Body of pancreas (tissue), 4 donors: ENCODE measurements around the gene CAPN2. TPM values are rescaled to one million over a fixed set of nuclear protein-coding genes. Genes with fewer than 3 reads are reported as not detected.

Experiments used
- ATAC-seq: fragments of 150-250 bp; one replicate; pipeline ENCODE4 v1.9.1; 2016
- DNase-seq, 4 donors: peaks; one replicate each; pipeline ENCODE4 v3.0.0-alpha.2; 2019
- H3K27ac ChIP-seq, 4 donors: fragments of 200-600 bp; sonication (generic); 1 replicate in 3 of 4; 2 replicates in 1 of 4; pipeline versions ENCODE4 v1.5.1 to v1.6.1; 2016 to 2019; ENCODE audit warnings: mild to moderate bottlenecking in 1 of 4, mixed read lengths in 1 of 4, moderate library complexity in 1 of 4
- H3K27me3 ChIP-seq, 2 donors: fragments of 200-600 bp; sonication (generic); one replicate each; pipeline ENCODE4 v1.6.0; 2016; ENCODE audit warnings: mild to moderate bottlenecking in 1 of 2
- H3K36me3 ChIP-seq, 2 donors: fragments of 200-600 bp; sonication (generic); replicated peaks in 1 of 2; 2 replicates each; pipeline ENCODE4 v1.5.1; 2016; ENCODE audit warnings: low read depth in 2 of 2; ENCODE audit not compliant: insufficient read depth in 1 of 2
- H3K4me1 ChIP-seq: fragments of 200-600 bp; sonication (generic); one replicate; pipeline ENCODE4 v1.6.0; 2016
- H3K4me3 ChIP-seq, 2 donors: fragments of 200-600 bp; sonication (generic); 1 replicate in 1 of 2; 2 replicates in 1 of 2; pipeline ENCODE4 v1.5.1; 2016 to 2019
- H3K9me3 ChIP-seq, 3 donors: fragments of 200-600 bp; sonication (generic); 1 replicate in 2 of 3; 2 replicates in 1 of 3; pipeline ENCODE4 v1.5.1; 2016
- POLR2A ChIP-seq, 3 donors: fragments of 450-650 bp; IDR thresholded peaks; one replicate each; pipeline ENCODE4 v1.6.1; 2016; ENCODE audit warnings: antibody characterized with exemption in 3 of 3, mild to moderate bottlenecking in 2 of 3
- WGBS, 2 donors: methylation state at CpG; one replicate each; pipeline ENCODE4 v1.1.5; 2017; 5-methylcytosine and 5-hydroxymethylcytosine counted together
- intact Hi-C: fragments of 100-400 bp; cut with DNase I; formaldehyde crosslinking; loops from one replicate; pipeline ENCODE4 v1.15.1; 2023
- total RNA-seq, 2 donors: library from RNA; depleted of rRNA; stranded (reverse); fragments of >200 nt; gene quantifications; one replicate each; pipeline ENCODE4 v1.1.0, GENCODE V29; 2016
- TF ChIP-seq, protein P1 (sequence below), 7 experiments: fragments of 450-650 bp in 4 of 7; fragments of 200-600 bp in 3 of 7; sonication (generic) in 3 of 7; IDR thresholded peaks; one replicate each; pipeline ENCODE4 v1.5.1; 2016 to 2019; ENCODE audit warnings: antibody characterized with exemption in 7 of 7

The CAPN2 gene
- total RNA-seq, 2 donors from 2014 or later: 85.7 to 90.0 TPM

DNA sequence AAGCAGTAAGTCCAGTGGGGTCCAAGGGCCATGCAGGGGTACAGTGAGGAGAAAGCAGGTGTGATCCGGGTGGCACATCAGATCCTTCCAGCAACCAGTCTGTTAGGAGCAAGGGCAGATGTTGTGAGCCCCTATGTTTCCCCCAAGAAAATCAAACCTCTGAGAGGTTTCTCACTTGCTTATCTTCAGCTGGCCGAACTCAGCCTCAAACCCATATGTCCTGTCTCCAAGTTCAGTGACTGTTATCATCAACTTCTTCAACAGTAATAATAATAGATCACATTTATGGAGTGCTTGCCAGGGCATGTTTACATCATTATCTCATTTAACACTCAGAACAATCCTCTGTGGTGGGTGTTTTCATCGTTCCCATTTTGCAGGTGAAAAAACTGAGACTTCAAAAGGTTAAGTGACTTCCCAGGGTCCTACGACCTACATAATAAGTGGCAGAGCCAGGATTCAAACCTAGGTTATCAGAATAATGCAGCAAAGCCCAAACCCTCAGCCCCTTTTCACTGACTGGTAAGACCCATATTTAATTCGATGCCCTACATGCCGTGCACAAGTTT lies 3.3 kb downstream of the CAPN2 start:
- WGBS, 2 donors: 75% methylated on average over 6 of the region's 6 CpGs
- ATAC-seq (no peak), DNase-seq (no peak)
- Histone ChIP-seq H3K27ac (no peak overlapping the region), H3K9me3 (no peaks in the 10 kb centered on the region), H3K4me3 (no peak overlapping the region), H3K27me3 (no peaks in the 10 kb centered on the region), H3K4me1 (peaks cover 39% of the 10 kb centered on the region), H3K36me3 (no peaks in the 10 kb centered on the region)
- TF ChIP-seq POLR2A (IDR thresholded peaks at IDR 0.05): no peak
- TF ChIP-seq, protein P1, sequence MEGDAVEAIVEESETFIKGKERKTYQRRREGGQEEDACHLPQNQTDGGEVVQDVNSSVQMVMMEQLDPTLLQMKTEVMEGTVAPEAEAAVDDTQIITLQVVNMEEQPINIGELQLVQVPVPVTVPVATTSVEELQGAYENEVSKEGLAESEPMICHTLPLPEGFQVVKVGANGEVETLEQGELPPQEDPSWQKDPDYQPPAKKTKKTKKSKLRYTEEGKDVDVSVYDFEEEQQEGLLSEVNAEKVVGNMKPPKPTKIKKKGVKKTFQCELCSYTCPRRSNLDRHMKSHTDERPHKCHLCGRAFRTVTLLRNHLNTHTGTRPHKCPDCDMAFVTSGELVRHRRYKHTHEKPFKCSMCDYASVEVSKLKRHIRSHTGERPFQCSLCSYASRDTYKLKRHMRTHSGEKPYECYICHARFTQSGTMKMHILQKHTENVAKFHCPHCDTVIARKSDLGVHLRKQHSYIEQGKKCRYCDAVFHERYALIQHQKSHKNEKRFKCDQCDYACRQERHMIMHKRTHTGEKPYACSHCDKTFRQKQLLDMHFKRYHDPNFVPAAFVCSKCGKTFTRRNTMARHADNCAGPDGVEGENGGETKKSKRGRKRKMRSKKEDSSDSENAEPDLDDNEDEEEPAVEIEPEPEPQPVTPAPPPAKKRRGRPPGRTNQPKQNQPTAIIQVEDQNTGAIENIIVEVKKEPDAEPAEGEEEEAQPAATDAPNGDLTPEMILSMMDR (IDR thresholded peaks at IDR 0.05): no peak
- intact Hi-C loops: loop anchor here (5.0 kb wide), 1 partner anchor 37 kb away; no protein-coding TSS in a partner anchor

DNA sequence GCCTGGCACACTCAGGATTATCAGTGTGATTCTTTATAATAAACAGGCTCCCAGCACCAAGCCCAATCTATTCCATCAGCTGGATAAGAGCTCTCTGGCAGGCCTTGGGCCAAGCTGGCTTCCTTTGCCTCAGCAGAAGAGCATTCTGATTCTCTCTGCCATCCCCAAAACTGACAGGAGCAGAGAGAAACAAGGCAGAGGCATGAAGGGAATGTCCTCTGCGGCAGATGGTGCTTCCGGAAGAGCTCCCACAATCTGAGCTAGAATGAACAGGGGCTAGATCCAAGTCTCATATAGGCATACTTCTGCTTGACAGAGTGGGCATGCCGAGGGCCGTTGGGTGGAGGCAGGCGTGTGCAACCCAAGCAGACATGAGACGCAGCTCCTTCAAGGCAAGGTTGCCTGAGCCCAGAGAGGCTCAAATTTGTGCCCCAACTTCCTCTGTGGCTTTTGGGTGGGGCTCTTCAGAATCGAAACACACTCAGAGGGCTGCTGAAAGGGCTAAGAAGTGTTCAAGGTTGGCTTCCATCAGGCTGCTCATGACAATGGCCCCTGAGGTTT lies 4.0 kb downstream of the CAPN2 start:
- DNase-seq: no peak
- intact Hi-C loops: loop anchor here (5.0 kb wide), 1 partner anchor 36 kb away; no protein-coding TSS in a partner anchor
- no peak for ATAC-seq
- peaks cover 46% of the 10 kb centered on the region for H3K4me1 ChIP-seq
- 79 to 91% methylated on average over 7 of the region's 7 CpGs for WGBS, 2 donors
- no peak for TF ChIP-seq POLR2A (IDR thresholded peaks at IDR 0.05)
- TF ChIP-seq, protein P1 (IDR thresholded peaks at IDR 0.05): no peak
- no peak overlapping the region for H3K4me3 ChIP-seq
- no peaks in the 10 kb centered on the region for H3K36me3 ChIP-seq
- H3K27ac ChIP-seq: no peak overlapping the region
- H3K9me3 ChIP-seq: no peaks in the 10 kb centered on the region
- H3K27me3 ChIP-seq: no peaks in the 10 kb centered on the region

DNA sequence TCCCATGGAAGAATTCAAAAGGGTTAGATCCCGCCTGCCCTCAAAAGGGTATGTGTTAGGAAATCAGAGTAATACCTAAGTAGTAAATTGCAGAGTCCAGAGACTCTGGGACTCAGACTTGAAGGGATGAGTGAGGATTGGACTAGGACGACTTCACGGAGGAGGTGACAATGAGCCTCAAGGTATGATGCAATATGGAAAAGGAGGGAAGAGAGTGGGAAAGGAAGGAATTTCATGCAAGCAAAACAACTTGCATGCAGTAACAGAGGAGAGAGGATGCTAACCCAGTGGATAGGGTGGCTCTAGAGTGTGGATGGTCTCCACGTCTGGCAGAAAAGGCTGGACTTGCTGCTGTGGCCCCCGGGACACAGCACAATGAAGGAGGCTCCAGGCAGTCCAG lies 4.8 kb downstream of the CAPN2 start:
- no peak for TF ChIP-seq POLR2A (IDR thresholded peaks at IDR 0.05)
- TF ChIP-seq, protein P1 (IDR thresholded peaks at IDR 0.05): no peak
- H3K36me3 ChIP-seq: no peaks in the 10 kb centered on the region
- WGBS, 2 donors: 92 to 93% methylated on average over 5 of the region's 5 CpGs
- DNase-seq (no peak), ATAC-seq (no peak)
- H3K9me3 ChIP-seq: no peaks in the 10 kb centered on the region
- peaks cover 50% of the 10 kb centered on the region for H3K4me1 ChIP-seq
- no peak overlapping the region for H3K4me3 ChIP-seq
- H3K27ac ChIP-seq: no peak overlapping the region
- intact Hi-C loops: loop anchor here (5.0 kb wide), 1 partner anchor 35 kb away; no protein-coding TSS in a partner anchor
- H3K27me3 ChIP-seq: no peaks in the 10 kb centered on the region

DNA sequence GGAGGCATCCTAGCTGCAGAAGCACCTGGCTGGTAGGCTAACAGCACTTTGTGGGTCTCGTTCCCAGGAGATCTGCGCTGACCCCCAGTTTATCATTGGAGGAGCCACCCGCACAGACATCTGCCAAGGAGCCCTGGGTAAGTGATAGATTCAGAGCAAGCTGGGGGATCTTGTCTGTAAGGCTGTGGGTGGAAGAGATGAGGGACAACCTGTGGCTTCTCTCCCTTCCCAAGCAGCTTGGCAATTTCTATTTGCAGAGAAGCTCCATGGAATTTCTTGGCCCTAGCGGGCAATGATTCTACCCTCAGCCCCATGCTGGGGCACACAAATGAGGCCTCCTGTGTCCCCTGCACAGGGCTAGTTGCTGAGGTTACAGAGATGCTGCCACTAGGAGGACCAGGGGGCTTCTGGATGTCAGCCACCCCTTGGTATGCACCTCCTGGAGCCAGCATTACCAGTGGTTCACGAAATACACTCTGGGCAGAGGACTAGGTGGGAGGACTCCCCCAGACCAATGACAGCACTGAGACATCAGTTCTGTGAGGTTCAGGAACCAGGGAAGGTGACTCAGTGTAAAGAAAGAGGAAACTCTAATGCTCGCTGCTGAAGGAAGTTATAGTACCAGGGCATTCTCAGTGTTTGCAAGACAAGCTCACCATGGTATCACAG lies 5.5 kb downstream of the CAPN2 start:
- Histone ChIP-seq H3K4me1 (peaks cover 50% of the 10 kb centered on the region), H3K27me3 (no peaks in the 10 kb centered on the region), H3K9me3 (no peaks in the 10 kb centered on the region), H3K36me3 (no peaks in the 10 kb centered on the region), H3K27ac (no peak overlapping the region), H3K4me3 (no peak overlapping the region)
- WGBS, 2 donors: 94 to 95% methylated on average over 2 to 5 of the region's 6 CpGs
- TF ChIP-seq POLR2A (IDR thresholded peaks at IDR 0.05): no peak
- TF ChIP-seq, protein P1 (IDR thresholded peaks at IDR 0.05): no peak
- intact Hi-C loops: loop anchor here (5.0 kb wide), 1 partner anchor 34 kb away; no protein-coding TSS in a partner anchor
- ATAC-seq (no peak), DNase-seq (no peak)
